HG03175 (cell line): ENCODE results near the gene IGSF21.

Source experiments
- ATAC-seq: cut with Tn5 transposase; IDR thresholded peaks from one replicate; pipeline ENCODE4 v1.9.1; 2021; ENCODE audit warnings: mild to moderate bottlenecking, moderate library complexity; ENCODE audit not compliant: unreplicated experiment

The IGSF21 gene

DNA sequence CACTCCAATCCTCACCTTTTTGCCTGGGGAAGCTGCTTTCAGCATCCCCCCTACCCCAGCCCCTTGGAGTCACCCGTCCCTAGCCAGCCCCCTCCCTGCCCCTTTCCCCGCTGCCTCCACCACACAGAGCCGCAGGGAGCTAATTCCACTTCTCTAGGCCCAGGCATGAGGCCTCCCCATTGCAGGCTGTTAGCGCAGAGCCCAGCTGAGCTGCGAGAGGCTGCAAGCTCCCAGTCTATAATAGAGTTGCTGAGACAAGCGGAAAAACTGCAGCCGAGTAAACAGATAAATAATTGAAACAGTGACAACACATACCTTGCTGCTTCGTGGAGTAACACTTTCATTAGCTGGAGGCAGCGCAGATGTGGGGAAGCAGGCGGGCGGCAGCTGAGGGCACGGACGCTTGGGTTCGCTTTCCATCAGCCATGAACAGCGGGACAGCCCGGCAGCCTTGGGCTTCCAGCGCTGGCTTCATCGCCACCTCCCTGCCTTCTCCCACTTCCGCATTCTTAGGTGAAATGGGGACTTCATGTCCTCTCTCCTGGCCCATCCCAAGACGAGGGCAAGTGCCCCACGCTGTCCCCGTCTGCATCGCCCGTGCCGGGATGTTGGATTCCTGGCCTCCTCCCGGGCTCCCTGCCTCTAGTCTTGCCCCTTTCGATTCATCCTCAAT, 183.3 kb downstream of the IGSF21 start:
- no peak for ATAC-seq

DNA sequence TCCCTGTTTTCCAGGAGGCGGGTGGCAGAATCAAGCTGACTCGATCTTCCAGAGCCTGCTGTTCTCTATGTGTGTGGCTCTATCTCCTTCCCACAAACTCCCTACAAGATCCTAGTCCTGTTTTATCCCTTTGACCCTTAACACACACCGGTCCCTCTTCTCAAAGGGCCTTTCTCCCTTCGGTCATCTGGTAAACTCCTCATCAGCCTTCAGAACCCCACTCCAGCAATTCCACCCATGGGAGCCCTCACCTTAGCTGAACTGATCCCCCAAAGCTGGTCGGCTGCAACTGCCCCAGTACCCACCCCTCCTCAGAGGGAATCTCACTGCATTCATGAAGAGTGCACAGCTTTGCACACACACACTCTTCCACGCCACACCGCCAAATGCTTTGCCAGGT, 184.9 kb downstream of the IGSF21 start:
- no peak for ATAC-seq

DNA sequence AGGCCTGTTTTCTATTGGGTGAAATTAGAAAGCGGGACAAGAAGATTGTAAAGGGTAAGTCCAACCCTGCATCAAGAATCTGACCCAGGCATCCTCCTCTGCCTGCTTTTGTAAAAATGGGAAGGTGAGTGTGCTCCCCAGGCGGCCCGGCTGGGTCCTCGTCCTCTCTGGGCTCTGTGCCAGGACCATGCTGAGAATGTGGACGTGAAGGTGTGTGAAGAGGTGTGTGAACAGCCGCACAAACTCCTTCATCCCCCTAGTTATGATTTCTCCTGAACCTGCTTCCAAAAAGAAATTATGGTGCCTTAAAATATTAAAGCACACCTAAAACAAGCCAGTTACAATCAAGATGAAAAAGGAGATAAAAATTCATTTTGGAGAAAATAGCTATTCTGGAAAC, 185.7 kb downstream of the IGSF21 start:
- ATAC-seq: no peak

DNA sequence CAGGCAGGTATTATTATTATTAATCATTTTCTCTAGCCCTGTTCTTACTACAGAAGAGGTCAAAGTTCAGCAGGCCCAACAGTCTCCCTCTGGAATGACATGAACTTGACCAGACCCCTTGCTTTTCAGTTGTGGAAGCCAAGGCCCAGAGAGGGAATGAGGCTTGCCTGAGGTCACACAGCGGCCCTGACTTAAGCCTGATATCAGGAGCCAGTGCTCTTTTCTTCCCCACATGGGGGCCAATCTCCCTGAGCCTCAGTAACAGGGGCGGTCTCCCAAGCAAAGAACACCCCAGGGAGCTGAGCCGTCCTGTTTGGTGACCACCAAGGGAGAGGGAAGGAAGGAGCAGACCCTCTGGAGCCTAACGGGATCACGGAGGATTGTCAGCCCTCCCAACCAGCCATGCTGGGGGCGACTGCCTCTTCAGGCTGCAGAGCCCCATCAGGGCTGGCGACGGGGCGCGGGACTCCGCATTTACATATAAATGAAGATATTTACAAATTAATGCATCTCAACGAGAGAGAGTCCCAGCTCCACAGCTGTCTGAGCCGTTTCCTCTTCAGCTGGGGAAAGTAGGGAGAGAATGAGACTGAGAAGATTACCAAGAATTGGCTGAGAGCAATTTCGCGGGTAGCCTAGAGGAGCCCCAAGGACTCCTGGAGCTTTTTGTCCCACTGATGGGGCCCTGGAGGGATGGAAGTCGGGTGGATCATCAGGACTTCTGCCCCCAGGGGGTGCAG, 187.0 kb downstream of the IGSF21 start:
- ATAC-seq: no peak

DNA sequence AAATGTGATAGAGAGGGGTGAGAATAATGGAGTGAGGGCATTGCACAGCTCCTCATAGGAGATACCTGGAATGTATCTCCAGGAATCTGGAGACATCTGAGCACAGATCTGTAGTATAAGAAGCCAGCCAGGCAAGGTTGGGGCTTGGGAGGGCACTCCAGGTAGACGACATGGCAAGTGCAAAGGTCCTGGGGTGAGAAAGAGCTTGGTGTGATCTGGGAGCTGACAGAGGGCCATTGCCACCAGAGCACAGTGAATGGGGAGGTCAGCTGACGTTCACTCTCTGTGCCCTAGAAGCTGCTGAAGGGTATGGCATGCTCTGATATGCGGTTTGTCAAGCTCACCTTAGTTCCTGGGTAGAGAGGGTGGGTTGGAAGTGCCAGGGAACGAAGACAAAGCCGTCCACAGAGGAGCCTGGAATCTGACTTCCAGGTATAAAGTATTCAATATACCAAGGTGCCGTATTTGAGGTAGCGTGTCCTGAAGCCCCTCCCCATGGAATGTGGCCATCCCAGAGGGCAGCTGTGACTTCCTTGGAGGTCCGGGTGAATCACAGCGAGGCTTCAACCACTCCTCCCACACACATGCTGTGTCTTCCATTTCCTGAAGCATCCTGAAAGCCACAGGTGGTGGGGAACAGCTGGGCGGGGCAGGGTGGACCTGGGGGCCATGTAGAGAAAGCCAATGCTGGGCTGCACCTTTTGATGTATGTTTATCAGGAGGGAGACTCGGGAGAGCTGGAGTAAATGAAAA, 190.5 kb downstream of the IGSF21 start:
- ATAC-seq: no peak

DNA sequence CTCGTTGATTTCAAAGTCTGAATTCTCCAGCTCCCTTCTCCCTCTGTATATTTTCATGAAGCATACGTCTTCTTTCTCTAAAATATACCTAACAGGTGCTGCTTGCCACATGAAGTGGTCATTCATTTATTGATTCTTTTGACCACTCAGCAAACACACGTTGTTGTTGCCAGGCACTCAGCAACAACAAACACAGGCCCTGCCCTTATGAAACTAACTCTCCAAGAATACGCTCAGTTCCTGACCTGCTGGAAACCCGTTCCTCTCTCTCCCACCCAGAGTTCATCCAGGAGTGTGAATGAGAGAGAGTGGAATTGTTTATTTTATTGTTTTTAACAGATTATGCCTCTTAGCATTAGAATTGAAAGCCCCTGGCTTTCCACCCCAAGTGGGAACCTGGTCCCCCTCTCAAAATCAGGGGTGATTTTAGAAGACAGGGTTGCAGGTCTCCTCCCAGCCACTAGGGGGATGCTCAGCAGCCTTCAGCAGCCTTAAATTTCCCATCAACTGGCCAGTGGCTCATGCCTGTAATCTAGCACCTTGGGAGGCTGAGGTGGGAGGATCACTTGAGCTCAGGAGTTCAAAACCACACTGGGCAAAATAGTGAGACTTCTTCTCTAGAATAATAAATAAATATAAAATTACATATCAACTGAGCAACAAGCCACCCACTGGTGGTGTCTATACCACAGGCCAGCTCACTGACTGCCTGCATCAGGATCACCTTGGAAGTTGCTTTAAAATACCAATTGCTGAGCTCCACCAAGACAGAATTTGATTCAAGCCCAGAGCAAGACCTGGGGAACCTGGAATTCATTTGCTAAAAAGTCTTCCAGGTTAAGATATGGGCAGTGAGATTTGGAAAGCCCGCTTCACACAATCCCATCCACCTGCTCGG, 192.1 kb downstream of the IGSF21 start:
- ATAC-seq: no peak

DNA sequence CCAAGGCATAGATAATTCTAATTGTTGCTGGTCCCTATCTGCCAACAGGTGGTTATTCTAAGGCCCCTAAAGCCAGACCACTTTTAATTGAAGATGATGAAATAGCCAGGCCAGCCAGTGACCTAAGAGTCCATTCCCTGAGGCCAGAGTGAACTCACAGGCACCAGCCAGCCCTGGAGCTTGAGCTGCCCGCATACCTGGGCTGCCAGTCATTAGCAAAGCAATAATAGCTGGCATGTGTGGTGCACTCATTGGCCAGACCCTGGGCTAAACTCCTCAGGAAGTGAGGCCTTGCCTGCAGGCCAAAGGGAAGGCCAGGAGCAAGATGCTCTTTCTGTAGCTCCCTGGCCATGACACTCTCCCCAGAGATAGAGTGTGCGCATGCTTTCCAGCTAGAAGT, 192.8 kb downstream of the IGSF21 start:
- ATAC-seq: no peak

DNA sequence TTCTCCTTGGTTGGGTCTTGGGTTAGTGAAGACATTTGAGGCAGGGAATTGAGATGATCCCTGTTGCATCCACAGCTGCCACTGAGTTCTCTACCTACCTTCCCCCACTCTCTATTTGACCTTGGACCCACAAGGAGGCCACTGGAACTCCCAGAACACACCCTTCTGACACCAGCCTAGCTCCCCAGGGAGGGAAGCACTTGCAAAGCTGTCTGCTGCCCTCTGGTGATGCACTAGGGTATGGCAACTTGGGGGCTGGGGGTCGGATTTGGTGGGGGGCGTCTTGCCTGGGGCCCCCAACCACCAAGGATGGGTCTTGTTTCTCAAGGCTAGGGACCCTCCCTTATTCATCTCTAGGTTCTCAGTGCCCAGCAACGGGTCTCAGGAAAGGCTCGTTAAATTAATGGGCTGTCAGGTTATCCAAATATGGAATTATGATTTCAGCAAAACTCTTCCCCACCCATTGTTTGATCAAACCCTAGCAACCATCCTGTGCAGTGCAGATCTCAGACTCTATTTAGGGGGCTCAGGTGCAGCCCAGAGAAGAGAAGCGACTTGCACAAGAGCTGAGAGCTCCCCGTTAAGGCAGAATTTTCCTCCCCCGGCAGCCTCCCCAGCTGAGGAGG, 195.3 kb downstream of the IGSF21 start:
- no peak for ATAC-seq

DNA sequence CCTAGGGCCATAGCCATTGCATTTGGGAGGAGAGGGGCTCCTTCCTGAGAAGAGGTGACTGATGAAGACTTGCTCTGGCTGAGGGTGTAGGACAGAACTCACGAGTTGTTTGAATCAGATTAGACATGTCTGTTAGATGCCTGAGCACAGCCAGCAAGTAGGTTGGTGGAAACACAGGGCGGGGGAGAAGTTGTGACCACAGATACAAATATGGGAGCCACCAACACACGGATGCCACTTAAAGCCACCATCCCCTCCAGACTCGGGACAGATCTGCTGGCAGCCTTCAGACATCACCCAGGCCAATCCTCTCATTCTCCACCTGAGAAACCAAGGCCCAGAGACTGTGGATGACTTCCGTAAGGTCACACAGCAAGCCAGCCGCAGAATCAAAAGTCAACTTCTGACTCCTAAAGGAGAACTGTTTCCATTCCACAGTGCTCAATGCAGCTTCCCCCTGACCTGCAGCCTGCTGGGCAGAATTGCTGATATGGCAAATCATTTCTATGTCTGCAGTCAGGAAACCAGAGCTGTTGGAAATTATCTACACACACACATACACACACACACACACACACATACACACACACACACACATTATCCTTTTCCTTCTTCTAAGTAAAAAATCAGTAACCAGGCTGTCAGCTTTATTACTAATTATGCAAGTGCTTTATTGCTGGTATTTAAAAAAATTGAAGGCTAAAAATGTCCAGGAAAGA, 196.7 kb downstream of the IGSF21 start:
- no peak for ATAC-seq

DNA sequence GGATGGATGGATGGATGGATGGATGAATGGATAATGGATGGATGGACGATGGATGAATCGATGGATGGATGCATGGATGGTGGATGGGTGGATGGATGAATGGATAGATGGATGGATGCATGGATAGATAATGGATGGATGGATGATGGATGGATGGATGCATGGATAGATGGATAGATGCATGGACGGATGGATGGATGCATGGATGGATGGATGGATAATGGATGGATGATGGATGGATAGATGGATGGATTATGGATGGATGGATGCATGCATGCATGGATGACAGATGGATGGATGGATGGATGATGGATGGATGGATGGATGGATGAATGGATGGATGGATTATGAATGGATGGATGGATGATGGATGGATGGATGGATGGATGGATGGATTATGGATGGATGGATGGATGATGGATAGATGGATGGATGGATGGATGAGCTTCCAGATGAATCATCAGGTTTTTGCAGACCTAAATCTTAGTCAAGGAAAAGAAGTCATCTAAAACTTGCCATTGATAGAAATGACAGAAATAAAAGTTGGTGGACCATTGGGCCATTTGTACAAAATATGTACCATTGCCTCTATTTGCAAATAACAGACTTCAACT, 197.7 kb downstream of the IGSF21 start:
- no peak for ATAC-seq

DNA sequence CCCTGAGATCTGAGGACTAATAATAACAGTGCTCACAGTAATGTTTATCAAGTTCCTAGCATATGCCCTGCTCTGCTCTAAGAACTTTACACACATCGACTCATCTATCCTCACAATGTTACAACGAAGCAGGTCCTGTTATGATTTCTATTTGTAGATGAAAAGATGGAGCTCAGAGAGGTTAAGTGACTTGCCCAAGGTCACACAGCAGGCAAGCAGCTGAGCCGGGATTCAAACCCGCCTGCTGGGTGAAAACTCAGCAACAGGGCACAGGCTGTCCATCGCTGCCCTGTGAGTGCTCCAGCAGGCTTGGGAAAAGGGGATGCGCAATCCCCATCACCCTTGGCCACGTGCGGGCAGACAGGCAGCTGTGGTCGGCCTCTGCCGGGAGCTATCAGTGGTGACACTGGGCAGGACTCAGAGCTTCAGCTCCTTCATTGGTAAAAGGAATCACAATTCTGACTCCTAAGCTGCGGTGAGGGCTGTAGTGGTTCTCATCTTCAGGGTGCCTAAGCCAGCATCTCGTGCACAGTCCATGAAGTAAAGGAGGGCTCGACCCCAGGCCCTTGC, 199.8 kb downstream of the IGSF21 start:
- no peak for ATAC-seq

DNA sequence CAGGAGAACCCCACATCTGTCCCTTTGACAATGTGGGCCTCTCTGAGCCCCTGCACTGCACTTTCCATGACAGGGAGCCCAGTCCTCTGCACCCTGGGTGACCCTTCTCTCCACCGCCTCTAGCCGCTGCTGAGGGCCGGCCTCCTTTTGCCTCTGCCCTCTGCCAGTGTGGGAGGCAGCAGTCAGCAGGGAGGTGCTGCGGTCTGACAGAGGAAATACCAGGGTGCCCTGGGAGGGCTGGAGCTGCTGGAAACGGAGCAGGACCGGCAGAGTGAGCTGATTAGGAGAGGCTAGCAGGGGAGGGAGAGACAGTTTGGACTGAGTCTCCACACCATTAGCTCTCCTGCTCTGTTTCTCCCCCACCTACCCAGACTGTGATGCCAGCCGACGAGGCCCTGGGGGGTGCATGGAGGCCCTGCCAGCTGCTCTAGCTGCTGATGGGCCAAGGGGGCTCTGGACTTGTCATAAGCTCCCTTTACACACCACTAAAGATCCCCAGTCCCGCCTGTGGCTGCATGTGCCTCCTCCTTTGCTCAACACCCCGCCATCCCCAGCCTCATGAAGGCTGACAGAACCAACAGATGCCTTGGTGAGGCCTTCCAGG, 202.1 kb downstream of the IGSF21 start:
- ATAC-seq: no peak

DNA sequence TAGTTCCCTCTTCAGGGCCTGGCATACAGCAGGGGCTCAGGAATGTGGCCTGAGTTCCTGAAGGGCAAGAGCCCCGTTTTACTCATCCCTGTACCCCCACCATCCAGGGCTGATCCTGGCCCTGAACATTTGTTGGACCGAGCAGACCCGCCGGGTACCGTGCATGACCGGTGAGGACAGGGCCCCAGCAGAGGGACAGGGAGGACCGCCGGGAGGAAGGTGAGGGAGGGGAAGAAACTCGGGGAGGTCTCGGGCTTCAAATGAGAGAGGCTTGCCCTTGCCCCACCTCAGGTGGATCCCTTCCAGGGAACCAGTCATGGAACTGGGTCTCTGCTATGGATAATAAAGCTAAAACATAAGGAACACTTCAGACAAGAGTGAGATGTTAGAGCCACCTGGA, 205.4 kb downstream of the IGSF21 start:
- no peak for ATAC-seq

DNA sequence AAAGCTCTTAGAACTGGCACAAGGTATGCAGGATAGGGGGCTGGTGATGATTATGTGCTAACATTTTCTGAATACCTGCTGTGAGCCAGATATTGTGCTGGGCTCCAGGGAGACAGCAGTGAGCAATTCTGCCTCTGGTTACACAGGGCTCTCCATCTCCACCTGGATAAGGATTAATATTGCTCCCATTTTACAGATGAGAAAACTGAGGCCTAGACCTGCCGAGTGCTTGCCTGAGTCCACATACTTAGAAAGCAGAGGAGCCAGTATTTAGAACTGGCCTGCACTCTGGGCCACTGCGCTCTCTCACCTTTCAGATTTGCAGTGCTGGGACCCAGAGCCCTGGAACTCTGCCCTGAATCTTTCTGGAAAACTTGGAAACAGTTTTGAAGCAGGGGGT, 205.9 kb downstream of the IGSF21 start:
- no peak for ATAC-seq

DNA sequence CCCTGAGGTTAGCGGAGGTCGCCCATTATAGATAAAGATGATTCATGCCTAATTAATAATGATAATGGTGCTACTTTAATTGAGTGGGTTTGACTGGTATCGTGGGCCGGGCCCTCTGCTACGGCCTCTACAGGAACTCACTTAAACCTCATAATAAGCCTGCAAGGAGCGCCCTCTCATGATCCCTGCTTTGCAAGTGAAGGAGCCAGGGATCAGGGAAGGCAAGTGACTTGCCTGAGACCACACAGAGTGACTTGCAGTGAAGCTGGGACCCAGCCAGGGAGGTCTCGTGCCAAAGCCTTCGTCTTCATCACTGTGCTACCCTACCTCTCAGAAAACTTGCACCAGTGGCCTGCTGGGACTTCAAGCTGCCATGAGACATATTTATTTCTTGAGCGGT, 206.8 kb downstream of the IGSF21 start:
- ATAC-seq: no peak

DNA sequence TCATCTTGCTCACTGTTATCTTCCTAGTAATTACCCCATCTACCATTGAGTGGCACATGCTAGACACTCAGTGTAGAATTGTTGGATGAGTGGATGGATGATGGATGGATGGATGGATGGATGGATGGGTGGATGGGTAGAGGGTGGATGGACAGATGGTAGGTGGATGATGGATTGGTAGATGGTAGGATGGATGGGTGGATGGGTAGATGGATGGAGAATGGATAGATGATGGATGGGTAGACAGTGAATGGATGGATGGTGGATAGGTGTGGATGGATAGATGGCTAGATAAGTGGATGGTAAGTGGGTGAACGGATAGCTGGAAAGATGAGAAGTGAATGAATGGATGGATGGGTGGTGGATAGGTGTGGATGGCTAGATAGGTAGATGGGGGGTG, 207.9 kb downstream of the IGSF21 start:
- no peak for ATAC-seq

DNA sequence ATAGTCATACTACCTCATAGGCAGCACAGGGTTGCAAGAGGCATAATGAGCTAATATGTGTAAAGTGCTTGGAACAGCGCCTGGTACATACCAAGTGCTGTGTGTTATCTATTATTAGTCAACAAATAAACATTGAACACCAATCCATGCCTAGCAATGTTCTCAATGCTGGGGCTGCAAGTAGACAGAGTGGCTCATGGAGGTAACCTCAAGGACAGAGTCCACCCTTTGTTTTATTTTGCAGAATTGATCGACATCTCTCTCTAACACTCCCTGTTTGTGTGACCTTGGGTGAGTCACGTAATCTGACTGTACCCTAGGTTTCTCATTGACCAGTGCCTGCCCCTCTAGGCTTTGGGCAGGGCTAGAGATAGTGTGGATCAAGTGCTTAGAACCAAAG, 209.2 kb downstream of the IGSF21 start:
- no peak for ATAC-seq

DNA sequence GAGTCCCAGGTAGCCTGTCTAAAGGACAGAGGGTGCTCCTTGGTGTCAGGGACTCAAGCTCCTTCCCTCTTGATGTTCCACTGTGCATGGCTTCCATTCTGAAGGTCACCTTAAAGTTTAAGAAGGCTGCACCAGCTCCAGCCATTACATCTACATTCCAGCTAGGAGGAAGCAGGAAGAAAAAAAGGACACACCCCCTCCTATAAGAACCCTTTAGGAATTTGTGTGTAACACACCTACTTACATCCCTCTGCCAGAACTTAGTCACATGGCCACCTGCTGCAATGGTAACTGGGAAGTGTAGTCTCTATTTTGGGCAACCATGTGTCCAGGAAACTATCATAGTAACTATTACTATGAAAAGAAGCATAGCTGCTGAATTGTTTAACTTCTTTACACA, 211.5 kb downstream of the IGSF21 start:
- no peak for ATAC-seq

DNA sequence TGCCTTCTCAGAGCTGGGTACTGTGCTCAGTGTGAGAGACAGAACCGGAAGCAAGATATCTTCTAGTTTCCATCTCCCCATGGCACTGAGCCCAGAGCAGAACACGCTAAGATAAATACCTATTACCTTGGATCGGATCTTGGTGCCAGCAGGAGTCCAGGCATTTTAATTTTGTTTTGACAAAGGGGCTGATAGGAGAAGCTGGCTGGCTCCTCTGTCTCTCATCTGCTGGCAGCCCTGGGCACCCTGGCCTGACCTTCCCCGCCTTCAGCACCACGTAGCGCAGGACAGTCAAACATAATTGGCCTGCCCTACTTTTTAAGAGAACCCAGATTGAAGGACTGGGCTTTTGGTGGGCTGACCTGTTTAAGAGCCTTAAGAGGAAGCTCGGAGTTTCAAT, 212.5 kb downstream of the IGSF21 start:
- ATAC-seq: no peak
